Lower leg skin (tissue), 3 donors: ENCODE measurements around the gene RAC3.

ENCODE experiments used
- POLR2A ChIP-seq, 2 donors: fragments of 450-650 bp; IDR thresholded peaks; one replicate each; pipeline ENCODE4 v1.6.1; 2016 to 2017; ENCODE audit warnings: antibody characterized with exemption in 2 of 2, mild to moderate bottlenecking in 1 of 2, moderate library complexity in 1 of 2
- TF ChIP-seq, protein P1 (sequence below), 3 donors: fragments of 450-650 bp; IDR thresholded peaks; one replicate each; pipeline ENCODE4 v1.5.1; 2016; ENCODE audit warnings: antibody characterized with exemption in 3 of 3, mild to moderate bottlenecking in 3 of 3, moderate library complexity in 2 of 3

DNA sequence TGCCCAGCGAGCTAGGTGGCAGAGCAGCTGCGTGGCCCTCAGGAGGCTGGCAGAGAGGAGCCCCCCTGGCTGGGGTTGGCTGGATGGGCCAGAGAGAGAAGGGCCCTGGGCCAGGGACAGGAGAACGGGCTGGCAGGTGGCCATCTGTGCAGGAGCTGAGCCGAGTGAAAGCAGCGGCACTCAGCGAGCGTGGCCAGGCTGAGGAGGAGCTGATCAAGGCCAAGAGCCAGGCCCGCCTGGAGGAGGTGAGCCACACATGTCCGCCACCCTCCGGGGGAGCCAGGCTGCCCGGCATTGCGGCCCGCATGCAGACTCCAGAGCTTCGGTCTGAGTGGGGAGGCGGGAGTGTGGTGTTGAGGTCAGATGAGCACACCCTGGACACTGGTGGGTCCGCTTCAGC lies 2.1 kb upstream of the RAC3 start:
- TF ChIP-seq, protein P1, sequence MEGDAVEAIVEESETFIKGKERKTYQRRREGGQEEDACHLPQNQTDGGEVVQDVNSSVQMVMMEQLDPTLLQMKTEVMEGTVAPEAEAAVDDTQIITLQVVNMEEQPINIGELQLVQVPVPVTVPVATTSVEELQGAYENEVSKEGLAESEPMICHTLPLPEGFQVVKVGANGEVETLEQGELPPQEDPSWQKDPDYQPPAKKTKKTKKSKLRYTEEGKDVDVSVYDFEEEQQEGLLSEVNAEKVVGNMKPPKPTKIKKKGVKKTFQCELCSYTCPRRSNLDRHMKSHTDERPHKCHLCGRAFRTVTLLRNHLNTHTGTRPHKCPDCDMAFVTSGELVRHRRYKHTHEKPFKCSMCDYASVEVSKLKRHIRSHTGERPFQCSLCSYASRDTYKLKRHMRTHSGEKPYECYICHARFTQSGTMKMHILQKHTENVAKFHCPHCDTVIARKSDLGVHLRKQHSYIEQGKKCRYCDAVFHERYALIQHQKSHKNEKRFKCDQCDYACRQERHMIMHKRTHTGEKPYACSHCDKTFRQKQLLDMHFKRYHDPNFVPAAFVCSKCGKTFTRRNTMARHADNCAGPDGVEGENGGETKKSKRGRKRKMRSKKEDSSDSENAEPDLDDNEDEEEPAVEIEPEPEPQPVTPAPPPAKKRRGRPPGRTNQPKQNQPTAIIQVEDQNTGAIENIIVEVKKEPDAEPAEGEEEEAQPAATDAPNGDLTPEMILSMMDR (IDR thresholded peaks at IDR 0.05) = no peak
- no peak for TF ChIP-seq POLR2A (IDR thresholded peaks at IDR 0.05)
